ENCODE data around the gene FN3K. TPM values are rescaled to one million over a fixed set of nuclear protein-coding genes. Genes with fewer than 3 reads are reported as not detected.

Gene FN3K
- total and polyA plus RNA-seq, 2 of the 13 experiments (the other 11 are each of a cell fraction or from before 2014, with no cell fraction given), result 3.5 to 12.2 TPM

- TF ChIP-seq AHR (CRISPR knock-in tag; IDR thresholded peaks at IDR 0.05) (peak; percentile 95), E2F2 (CRISPR knock-in tag; IDR thresholded peaks at IDR 0.05; ENCODE audit: borderline replicate concordance) (no peak), CEBPZ (IDR thresholded peaks at IDR 0.05; ENCODE audit: low read length) (no peak), THAP7 (CRISPR knock-in tag; IDR thresholded peaks at IDR 0.05) (no peak), CTCF (CRISPR knock-in tag; IDR thresholded peaks at IDR 0.05) (no peak), MXI1 (IDR thresholded peaks at IDR 0.05; ENCODE audit: borderline replicate concordance, low read depth, low read length) (peak; percentile 72; the same call in 1 of the 3 replicates), MTERF4 (CRISPR knock-in tag; IDR thresholded peaks at IDR 0.05) (no peak), MAX (IDR thresholded peaks at IDR 0.05) (peak; percentile 79), NONO (IDR thresholded peaks at IDR 0.05) (no peak), NONO (CRISPR knock-in tag; conservative IDR thresholded peaks at IDR 0.05) (peak; percentile 87), TMF1 (CRISPR knock-in tag; IDR thresholded peaks at IDR 0.05; ENCODE audit: low read depth) (no peak), ZBTB21 (CRISPR knock-in tag; IDR thresholded peaks at IDR 0.05) (0 out of 2 replicates have a peak, but pooled peaks have one; percentile 43), SRY (CRISPR knock-in tag; IDR thresholded peaks at IDR 0.05) (no peak), PRMT3 (CRISPR knock-in tag; IDR thresholded peaks at IDR 0.05; ENCODE audit: borderline replicate concordance, low read depth) (no peak), FOXK2 (IDR thresholded peaks at IDR 0.05) (no peak), CREM (IDR thresholded peaks at IDR 0.05) (peak; percentile 69), CREM (CRISPR knock-in tag; IDR thresholded peaks at IDR 0.05) (no peak), FOXJ3 (CRISPR knock-in tag; IDR thresholded peaks at IDR 0.05; ENCODE audit: borderline replicate concordance) (peak; percentile 49; the same call in 1 of the 2 replicates), ZNF337 (CRISPR knock-in tag; IDR thresholded peaks at IDR 0.05; ENCODE audit: borderline replicate concordance, low read depth) (peak; percentile 60; the same call in 1 of the 2 replicates), ZNF883 (CRISPR knock-in tag; IDR thresholded peaks at IDR 0.05; ENCODE audit: not compliant biosample characterization) (peak; percentile 61)
Observed at GRCh38 chr17:82740906-82741759, 5.7 kb downstream of the FN3K start (continued).
